HG03342 (cell line): Measurements from ENCODE around the gene ZC3H10.
"Not testable (repeated sequence)": the region's sequence is repeated elsewhere in the genome, so short reads cannot be mapped to it uniquely, and the experiment has no call there.

Experiments used
- ATAC-seq: cut with Tn5 transposase; IDR thresholded peaks from one replicate; pipeline ENCODE4 v1.9.1; 2021; ENCODE audit warnings: mild to moderate bottlenecking, moderate library complexity; ENCODE audit not compliant: unreplicated experiment

Gene ZC3H10

DNA sequence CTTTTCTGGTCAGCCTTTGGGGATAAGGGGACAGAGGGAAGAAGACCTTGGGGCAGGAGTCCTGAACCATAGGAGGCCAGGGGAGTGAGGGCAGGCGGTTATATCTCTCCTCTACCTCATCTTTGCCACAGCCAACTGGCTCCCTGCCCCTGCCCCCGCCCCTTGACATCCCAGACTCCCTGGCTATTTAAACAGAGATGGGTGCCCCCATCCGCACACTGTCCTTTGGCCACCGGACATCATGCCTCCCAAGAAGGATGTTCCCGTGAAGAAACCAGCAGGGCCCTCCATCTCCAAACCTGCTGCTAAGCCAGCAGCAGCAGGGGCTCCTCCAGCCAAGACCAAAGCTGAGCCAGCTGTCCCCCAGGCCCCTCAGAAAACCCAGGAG, 35.6 kb downstream of the ZC3H10 start:
- ATAC-seq = no peak

DNA sequence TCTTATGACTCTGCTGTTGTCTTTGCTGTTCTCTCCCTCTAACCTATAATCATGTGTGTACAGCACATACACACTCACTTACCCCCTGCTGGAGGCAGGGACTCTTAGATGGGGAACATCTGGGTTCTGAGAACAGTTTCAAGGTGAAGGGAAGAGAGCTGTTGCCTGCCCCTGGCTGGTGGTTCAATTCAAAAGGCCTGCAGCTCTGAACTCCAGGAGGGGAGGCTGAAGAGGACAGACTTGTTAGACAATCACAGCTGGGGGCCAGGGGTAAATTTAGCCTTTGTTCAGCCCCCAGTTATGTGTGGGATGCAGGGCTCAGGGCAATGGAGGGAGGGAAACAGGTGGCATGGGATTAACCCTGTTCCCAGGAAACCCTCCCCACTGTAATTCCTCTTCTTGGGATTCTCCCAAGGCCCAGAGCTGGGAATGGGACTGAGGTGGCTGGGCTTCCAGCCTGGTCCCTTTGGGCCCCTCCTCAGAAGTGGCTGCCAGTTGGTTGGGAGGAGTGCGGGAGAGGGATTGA, 36.2 kb downstream of the ZC3H10 start:
- ATAC-seq = no peak

DNA sequence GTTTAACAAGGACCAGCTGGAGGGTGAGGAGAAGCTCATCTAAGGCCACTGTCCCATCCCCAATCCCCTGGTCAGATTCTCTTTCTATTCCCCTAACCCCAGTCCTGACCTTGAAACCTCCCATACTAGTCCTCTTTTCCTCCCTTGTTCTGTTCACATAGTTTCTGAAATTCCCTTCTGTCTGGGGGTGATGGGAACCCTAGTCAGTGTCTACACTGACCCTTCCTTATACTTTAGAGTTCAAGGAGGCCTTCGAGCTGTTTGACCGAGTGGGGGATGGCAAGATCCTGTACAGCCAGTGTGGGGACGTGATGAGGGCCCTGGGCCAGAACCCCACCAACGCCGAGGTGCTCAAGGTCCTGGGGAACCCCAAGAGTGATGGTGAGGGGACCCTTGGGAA, 36.8 kb downstream of the ZC3H10 start:
- no peak for ATAC-seq

DNA sequence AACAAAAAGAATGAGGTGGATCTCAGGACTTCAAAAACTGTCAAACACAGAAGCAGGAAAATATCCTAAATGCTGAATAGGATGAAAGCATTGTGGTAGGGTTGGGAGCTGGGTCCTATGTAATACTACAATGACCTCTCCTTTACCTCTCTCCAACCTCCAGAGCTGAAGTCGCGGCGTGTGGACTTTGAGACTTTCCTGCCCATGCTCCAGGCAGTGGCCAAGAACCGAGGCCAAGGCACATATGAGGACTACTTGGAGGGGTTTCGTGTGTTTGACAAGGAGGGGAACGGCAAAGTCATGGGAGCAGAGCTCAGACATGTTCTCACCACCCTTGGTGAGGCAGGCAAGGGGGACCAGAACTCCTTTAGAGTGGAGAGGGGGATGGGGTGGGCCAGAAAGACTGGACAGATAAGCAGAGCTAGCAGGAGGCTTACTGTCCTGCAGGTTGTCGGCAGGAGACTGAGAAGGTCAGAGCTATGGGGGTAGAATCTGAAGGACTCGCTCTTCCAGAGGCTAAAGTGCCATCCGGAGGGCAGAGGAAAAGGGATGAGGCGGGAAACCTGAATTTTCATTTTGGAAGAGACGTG, 37.3 kb downstream of the ZC3H10 start:
- no peak for ATAC-seq

DNA sequence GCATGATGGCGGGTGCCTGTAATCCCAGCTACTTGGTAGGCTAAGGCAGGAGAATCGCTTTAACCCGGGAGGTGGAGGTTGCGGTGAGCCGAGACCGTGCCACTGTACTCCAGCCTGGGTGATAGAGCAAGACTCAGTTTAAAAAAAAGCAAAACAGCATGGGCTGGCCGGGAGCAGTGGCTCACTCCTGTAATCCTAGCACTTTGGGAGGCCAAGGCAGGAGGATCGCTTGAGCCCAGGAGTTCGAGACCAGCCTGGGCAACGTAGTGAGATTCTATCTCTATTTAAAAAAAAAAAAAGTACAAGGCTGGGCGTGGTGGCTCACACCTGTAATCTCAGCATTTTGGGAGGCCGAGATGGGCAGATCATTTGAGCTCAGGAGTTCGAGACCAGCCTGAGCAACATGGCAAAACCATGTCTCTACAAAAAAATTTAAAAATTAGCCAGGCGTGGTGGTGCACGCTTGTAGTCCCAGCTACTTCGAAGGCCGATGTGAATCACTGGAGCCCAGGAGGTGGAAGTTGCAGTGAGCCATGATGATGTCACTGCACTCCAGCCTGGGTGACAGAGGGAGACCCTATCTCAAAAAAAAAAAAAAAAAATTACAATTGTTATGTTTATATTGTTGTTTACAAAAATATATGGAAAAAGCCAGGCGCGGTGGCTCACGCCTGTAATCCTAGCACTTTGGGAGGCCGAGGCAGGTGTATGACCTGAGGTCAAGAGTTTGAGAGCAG, 38.6 kb downstream of the ZC3H10 start:
- ATAC-seq = not testable (repeated sequence)

DNA sequence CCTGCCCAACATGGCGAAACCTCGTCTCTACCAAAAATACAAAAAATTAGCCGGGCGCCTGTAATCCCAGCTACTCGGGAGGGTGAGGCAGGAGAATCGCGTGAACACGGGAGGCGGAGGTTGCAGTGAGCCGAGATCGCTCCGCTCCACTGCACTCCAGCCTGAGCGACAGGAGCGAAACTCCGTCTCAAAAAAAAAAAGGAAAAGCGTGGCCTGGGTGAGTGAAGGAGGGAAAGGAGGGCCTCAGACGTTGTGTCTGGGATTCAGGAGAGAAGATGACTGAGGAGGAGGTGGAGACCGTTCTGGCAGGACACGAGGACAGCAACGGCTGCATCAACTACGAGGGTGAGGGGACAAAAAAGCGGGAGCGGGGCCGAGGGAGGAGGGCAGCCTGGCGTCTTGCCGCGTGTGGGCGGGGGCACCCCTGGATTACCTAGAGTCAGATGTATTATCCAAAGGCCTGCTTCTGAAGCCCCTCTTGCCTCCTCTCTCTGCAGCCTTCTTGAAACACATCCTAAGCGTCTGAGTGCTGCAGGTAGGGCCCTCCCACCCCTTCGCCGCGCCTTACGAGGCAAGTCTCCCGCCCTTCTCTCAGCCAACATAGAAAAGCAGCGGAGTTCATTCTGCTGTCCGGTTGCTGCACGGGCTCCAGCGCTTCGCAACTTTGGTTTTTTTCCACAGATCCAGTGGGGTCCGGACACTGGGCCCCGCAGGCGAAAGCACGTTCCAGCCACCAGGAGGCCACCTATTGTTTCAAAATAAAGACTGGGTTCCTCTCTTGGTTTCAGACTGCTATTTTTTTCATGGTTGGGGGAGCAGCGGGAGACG, 39.3 kb downstream of the ZC3H10 start:
- peak; percentile 35 for ATAC-seq

DNA sequence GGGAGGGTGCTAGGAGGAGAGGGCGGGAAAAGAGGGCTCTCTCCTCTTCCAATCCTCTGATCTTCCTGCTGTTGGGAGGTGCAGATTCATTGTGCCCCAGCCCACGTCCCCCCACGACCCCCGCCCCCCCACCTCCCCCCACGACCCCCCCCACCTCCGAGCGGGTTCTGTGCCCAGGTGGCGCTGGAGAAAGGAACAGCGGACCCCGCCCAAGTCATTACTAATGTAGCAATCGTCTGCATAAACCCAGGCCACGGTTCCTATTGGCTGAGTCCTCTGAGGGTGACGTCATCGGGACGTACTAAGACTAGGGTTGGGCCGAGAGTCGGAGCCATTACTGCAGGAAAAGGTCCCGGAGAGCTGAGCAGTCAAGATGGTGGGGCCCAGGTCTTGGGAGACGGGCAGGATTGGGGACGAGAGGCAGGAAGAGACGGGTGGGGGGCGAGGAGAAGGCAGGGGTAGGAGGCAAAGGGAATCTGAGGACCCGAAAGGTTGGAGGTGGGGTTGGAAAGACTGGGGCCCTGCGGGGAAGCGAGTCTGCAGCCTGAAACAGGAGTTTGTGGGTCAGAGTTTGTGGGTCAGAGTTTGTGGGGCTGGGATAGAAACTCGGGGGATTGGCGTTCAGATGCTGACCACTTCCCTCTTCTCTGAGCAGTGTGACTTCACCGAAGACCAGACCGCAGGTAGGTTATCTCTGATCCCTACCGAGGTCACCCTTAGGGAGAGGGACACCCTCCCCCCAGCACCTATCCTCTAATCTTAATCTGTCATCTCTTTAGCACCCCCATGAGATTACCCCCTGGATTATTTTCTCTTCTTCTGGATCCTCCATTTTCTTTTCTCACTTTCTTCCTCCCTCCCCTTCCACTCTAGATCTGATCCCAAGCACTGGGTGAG, 40.2 kb downstream of the ZC3H10 start, which contains the start of gene MYL6:
MYL6 (plus strand) TSS at position 331 of the 897 bp plus-strand sequence; CDS start at position 374, 43 bp downstream.
- ATAC-seq = peak; percentile 86

DNA sequence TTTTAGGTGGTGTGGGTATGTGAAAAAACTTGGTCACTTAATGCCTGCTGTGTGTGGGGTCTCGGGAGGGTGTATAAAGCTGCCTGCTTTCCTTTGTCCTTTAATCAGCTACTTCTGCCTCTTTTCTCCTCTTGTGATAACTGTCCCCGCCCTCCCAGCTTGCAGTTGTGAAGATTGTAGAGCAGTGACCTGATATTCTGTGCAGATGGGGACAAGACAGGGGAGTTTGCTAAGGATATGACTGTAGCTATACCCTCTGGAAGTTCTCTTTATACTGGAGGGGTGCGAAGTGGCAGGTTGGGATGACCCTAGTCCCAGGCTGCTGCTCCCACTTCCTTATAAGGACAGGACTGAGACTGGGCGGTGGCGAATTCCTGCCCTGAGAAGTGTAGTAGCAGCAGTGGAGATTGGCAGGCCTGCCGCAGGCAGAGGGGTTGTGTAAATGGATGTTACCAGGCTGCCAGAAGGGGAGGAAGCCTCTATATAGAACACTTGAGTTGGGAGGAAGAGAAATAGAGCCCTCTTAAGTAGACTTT, 40.9 kb downstream of the ZC3H10 start:
- no peak for ATAC-seq

DNA sequence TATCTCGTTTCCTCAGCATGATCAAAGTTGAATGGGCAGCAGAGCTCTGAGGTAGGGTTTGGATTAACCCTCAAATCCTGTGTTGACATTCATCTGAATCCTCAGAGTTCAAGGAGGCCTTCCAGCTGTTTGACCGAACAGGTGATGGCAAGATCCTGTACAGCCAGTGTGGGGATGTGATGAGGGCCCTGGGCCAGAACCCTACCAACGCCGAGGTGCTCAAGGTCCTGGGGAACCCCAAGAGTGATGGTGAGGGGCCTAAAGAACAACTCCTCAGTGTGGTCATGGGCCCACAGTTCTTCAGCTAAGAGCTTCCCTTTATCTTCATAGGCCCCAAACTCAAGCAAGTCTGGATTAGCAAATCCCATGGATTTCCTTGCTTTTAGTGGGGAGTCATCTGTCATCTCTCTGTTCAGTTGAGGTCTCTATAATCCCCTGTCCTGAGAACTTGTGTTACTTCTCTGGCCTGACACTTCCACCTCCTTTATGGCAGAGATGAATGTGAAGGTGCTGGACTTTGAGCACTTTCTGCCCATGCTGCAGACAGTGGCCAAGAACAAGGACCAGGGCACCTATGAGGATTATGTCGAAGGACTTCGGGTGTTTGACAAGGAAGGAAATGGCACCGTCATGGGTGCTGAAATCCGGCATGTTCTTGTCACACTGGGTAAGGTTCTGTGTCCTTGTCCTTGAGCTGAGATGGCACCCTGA, 41.6 kb downstream of the ZC3H10 start:
- ATAC-seq = no peak

DNA sequence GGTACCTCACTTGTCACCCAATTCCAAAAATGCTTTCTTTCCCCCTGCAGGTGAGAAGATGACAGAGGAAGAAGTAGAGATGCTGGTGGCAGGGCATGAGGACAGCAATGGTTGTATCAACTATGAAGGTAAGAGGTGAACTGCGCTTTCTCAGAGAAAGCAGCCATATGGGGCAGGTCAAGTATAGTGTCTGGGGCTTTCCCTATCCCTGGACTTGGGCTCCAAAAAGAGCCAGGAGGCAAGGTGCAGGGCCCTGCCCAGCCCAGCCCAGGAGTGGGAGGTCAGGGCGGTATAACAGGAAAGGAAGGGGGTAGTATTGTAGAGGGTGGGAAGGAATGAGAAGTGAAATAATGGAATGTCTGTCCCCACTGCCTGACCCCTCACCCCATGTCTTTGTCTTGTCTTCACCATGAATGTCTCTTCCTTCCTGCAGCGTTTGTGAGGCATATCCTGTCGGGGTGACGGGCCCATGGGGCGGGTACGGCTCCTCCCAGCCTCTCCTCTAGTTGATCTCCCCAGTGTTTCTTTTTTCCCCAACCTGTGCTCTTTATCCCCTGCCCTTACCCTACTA, 42.2 kb downstream of the ZC3H10 start:
- ATAC-seq = no peak

DNA sequence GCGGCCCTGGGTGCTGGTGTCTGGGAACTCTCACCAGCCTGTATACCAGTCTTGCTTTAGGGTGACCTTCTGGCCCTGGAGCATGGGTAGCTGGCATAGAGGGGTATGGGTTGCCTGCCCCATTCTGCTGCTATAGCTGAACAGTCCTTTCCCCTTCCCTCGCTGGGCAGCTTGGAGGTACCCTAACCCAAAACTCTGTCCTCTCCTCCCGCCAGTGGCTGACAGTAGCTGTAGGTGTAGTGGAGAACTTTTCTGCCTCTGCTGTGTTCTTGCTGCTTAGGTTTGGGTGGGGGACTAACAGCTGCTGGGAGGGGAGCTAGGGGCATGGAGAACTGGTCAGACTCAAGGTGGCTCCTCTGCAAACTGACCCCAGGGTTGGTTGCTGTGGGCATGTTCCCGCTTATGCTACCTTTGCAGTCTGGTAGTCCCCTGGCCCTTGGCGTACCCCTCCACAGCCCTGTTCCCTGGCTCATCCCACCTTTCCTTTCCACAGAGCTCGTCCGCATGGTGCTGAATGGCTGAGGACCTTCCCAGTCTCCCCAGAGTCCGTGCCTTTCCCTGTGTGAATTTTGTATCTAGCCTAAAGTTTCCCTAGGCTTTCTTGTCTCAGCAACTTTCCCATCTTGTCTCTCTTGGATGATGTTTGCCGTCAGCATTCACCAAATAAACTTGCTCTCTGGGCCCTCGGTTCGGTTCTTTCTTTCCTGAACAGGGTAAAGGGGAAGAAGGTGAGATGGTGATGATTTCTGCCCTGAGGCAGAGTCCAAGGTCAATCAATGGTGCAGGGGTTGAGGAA, 43.0 kb downstream of the ZC3H10 start:
- no peak for ATAC-seq

DNA sequence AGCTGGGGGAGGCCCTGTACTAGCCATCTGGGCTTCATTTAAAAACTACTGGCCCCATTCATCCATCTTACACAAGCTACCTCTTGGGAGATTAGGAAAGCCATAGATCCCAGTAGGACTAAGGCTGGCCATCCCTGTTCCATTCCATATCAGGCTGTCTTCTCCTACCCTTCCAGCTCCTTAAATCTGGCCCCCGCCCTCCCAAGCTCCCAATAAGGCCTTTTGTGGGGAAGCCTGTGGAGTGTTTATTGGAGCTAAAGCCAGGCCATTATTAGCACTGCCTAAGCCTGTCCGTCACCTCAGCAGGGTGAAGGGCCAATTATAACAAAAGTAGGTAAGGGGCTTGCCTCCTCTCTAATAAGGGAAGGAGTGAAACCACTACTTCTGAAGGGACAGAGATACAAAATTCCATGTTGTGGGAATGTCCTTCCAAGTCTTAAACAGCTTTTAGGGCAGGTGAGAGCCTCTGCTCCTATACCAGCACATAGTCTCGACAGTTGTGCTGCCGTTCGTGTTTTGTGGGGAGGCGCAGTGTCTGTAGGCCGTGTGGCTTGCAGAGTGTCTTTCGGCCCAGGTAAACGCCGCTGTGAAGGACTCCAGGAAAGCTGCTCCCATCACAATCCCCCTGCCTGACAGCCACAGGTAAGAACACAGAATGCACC, 43.8 kb downstream of the ZC3H10 start:
- no peak for ATAC-seq

DNA sequence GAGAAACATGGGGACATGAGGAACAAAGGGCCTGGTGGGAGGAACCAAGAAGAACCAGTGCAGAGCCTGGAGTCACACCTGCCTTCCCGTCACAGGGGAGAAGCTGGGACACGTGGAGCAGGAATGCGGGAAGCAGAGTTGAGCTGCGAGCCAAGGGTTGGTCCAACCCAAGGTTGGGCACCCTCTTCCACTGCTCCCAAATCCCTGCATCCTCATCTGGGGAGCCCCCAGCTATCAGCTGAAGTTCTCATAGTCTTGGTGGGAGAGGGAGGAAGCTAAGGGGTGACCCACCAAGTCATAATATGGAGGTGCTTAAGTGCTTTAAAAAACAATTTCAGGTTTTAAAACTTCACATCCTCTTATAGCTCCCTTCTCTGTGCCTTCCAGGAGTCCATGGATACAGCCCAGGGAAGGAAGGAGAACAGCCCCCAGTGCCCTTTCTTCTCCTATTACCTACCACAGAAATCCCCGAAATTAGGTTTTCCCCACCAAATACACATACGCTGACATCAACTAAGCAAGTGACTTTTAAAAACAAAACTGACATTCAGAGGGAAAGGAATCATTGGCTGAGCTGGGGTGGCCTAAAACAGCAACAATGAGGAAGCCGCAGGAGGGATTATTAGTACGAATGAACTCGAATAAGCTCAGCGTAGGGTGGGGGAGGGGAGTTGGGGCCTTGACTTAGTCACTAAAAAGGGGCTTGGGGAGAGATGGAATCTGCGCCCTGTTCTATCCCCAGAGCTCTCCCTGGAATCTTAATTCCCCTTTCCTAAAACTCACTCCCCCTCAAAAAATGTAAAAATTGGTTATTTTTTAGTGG, 44.6 kb downstream of the ZC3H10 start:
- no peak for ATAC-seq

DNA sequence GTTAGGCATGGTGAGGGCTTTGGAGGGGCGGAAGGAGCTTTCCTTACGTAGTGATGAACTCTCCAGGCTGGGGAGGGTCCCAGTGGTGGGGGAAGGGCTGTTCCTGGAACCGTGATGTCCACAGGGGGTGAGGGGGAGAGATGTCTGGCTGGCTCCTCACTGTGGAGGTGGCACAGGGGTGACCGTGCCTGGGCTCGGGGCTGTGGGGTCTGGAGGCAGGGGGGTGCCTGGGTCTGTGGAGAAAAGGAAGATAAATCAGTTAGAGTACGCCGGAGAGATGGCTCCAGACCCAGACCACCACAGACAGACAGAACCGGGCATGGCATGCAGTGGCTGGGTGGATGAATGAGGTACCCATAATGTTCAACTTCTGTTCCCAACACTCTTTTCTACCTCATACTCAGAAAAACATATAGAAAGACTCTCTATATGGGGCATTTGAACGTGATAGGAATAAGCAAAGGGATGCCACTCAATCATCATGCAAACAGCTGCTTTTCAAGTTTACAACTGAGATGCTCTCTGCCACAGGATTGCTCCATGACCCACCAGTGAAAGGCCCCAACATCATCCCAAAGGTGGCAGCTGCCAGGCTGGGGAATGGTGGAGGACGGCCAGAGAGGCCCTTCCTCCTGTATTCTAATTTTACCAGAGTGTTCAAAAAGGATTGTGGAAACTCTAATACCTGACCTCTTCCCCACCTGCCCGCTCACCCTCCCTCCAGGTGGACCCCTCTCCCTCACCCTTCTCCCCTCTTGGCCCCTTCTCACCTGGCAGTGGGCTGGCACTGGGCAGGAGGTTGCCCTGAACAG, 45.7 kb downstream of the ZC3H10 start:
- no peak for ATAC-seq

DNA sequence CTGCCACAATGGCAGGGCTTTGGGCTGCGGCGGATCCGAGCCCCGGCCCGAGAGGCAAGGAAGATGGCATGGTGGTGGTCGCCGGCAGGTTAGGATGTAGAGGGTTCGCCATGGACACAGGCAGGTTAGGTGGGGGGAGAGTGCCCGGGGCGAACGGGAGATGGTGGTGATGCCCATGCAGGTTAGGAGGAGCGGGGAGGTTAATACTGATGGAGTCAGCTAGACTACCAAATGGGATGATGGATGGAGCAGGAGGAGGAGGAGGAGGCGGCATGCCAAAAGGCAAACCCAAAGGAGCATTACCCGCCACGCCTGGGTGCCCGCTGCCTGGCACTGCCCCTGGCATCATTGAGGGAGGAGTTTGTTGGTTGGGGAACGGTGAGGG, 46.3 kb downstream of the ZC3H10 start:
- no peak for ATAC-seq

DNA sequence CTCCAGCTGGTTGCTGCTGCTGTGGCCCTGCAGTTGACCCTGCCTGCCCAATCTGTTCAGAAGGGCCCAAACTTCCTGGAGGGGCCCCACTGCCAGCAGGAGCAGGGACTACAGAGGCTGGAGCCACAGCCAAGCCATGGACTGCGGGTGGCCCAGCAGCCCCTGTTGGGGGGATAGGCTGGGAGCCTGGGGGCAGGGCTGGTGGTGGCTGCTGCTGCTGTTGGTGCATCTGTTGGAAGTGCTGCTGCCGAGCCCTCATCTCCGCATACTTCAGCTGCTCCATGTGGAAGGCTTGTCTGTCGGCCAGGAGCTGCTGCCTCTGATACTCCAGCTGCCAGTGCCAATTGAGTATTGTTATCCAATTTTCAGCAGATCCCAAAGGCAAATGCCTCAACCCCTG, 47.3 kb downstream of the ZC3H10 start:
- ATAC-seq = no peak
